Fibroblast of lung (primary cell): ENCODE results near the gene NCOA7.

ENCODE experiments used
- EZH2 ChIP-seq: IDR thresholded peaks from 2 replicates; pipeline ENCODE4 v1.5.1; 2012; ENCODE audit warnings: low read length, control low read depth, mild to moderate bottlenecking; ENCODE audit errors: missing control alignments
- TF ChIP-seq, protein P1 (sequence below), 2 donors: IDR thresholded peaks in 1 of 2; conservative IDR thresholded peaks in 1 of 2; 1 replicate in 1 of 2; 2 replicates in 1 of 2; pipeline ENCODE4 v1.5.1; 2011 to 2012; ENCODE audit warnings: low read length in 2 of 2, control low read depth in 1 of 2, inconsistent platforms in 1 of 2, low read depth in 1 of 2, mild to moderate bottlenecking in 1 of 2

GRCh38 chr6:125949069-125949468, 158.3 kb downstream of the NCOA7 start:
- TF ChIP-seq, protein P1, sequence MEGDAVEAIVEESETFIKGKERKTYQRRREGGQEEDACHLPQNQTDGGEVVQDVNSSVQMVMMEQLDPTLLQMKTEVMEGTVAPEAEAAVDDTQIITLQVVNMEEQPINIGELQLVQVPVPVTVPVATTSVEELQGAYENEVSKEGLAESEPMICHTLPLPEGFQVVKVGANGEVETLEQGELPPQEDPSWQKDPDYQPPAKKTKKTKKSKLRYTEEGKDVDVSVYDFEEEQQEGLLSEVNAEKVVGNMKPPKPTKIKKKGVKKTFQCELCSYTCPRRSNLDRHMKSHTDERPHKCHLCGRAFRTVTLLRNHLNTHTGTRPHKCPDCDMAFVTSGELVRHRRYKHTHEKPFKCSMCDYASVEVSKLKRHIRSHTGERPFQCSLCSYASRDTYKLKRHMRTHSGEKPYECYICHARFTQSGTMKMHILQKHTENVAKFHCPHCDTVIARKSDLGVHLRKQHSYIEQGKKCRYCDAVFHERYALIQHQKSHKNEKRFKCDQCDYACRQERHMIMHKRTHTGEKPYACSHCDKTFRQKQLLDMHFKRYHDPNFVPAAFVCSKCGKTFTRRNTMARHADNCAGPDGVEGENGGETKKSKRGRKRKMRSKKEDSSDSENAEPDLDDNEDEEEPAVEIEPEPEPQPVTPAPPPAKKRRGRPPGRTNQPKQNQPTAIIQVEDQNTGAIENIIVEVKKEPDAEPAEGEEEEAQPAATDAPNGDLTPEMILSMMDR (conservative IDR thresholded peaks at IDR 0.05 in 1 of 2, IDR thresholded peaks at IDR 0.05 in 1 of 2; ENCODE audit: low read depth in 1 of 2, low read length in 2 of 2) = no peak
- TF ChIP-seq EZH2 = no peak
